ENCODE data around the gene PIP4K2C. TPM values are rescaled to one million over a fixed set of nuclear protein-coding genes. Genes with fewer than 3 reads are reported as not detected.

The PIP4K2C gene
- total RNA-seq, 1 experiment from 2014 or later = 37.1 TPM

DNA sequence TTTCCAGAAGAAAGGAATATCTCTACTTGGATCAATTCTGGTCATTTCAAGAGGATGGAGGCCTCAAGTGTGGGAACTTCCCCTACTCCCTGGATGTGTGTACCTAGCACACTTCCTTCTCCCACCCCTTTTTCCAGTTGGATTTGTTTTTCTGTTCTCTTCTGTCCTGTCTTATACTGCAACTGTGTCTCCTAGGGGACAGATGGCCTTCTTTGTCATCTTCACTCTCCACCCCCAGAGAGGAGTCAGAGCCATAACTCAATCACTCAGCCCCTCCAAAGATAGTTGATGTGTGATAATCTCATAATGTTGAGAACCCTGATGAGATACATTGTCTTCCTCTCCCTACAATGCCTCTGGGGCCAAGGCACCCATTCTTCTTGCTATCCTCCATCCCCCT is 11.6 kb downstream of the PIP4K2C start:
- H3K27ac ChIP-seq (ENCODE audit: insufficient read length, low read depth, low read length) = no peak overlapping the region
- H3K27ac Mint-ChIP-seq = no peak overlapping the region
- no peak overlapping the region for H3K4me3 Mint-ChIP-seq
- H3K79me1 ChIP-seq (ENCODE audit: insufficient read depth, low read depth, low read length, poor library complexity, severe bottlenecking) = no peaks in the 10 kb centered on the region
- H4K91ac ChIP-seq (ENCODE audit: insufficient read length, low read depth, low read length) = no peak overlapping the region
- H3K23ac ChIP-seq (ENCODE audit: insufficient read length, low read depth, low read length) = no peak overlapping the region
- no peak overlapping the region for H3K9ac ChIP-seq (ENCODE audit: extremely low read depth, insufficient read length, low read length)
- H3K9me3 ChIP-seq (ENCODE audit: control insufficient read depth, low read depth, low read length) = no peaks in the 10 kb centered on the region
- TF ChIP-seq, protein P1, sequence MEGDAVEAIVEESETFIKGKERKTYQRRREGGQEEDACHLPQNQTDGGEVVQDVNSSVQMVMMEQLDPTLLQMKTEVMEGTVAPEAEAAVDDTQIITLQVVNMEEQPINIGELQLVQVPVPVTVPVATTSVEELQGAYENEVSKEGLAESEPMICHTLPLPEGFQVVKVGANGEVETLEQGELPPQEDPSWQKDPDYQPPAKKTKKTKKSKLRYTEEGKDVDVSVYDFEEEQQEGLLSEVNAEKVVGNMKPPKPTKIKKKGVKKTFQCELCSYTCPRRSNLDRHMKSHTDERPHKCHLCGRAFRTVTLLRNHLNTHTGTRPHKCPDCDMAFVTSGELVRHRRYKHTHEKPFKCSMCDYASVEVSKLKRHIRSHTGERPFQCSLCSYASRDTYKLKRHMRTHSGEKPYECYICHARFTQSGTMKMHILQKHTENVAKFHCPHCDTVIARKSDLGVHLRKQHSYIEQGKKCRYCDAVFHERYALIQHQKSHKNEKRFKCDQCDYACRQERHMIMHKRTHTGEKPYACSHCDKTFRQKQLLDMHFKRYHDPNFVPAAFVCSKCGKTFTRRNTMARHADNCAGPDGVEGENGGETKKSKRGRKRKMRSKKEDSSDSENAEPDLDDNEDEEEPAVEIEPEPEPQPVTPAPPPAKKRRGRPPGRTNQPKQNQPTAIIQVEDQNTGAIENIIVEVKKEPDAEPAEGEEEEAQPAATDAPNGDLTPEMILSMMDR (conservative IDR thresholded peaks at IDR 0.05) = no peak
- H3K36me3 Mint-ChIP-seq (ENCODE audit: insufficient read depth in 1 of 3, low read depth in 3 of 3) = peaks cover 11 to 57% (median 38%) of the 10 kb centered on the region in 3 experiments; a peak in 6 of 7 replicates
- H4K20me1 ChIP-seq (ENCODE audit: control insufficient read depth, insufficient read depth, insufficient read length) = no peaks in the 10 kb centered on the region
- no peak overlapping the region for H3K18ac ChIP-seq (ENCODE audit: insufficient read length, low read depth, low read length)
- H3T11ph ChIP-seq (ENCODE audit: low read length) = no peak overlapping the region
- no peaks in the 10 kb centered on the region for H3K27me3 Mint-ChIP-seq (ENCODE audit: low read depth)
- H3K4me1 Mint-ChIP-seq = peaks cover 19 to 21% of the 10 kb centered on the region in 2 experiments
- no peak for DNase-seq
- H2BK15ac ChIP-seq (ENCODE audit: low read depth, low read length) = no peak overlapping the region
- H3K27me3 ChIP-seq (ENCODE audit: insufficient read depth, low read length) = no peaks in the 10 kb centered on the region
- H3K4me1 ChIP-seq (ENCODE audit: insufficient read depth, low read length) = peaks cover 3% of the 10 kb centered on the region
- no peak overlapping the region for H4K8ac ChIP-seq (replicated peaks; ENCODE audit: insufficient read length, low read depth, low read length)
- no peak overlapping the region for H3K4ac ChIP-seq (ENCODE audit: low read depth, low read length)
- H4K5ac ChIP-seq (ENCODE audit: insufficient read length, low read depth, low read length) = no peak overlapping the region
- no peak overlapping the region for H2BK120ac ChIP-seq (ENCODE audit: low read depth, low read length, poor library complexity, severe bottlenecking)
- H3K79me2 ChIP-seq (ENCODE audit: insufficient read depth, low read length) = no peaks in the 10 kb centered on the region
- H2AFZ ChIP-seq (ENCODE audit: low read length) = no peak overlapping the region
- no peak overlapping the region for H3K14ac ChIP-seq (ENCODE audit: insufficient read depth, low read length)
- H2BK12ac ChIP-seq (ENCODE audit: insufficient read length, low read depth, low read length) = no peak overlapping the region
- no peak overlapping the region for H2AK5ac ChIP-seq (ENCODE audit: insufficient read length, low read length)
- H2BK20ac ChIP-seq (ENCODE audit: low read depth, low read length, poor library complexity, severe bottlenecking) = no peak overlapping the region
- no peaks in the 10 kb centered on the region; a peak in 1 of 5 replicates for H3K9me3 Mint-ChIP-seq
- H3K23me2 ChIP-seq (ENCODE audit: insufficient read length, low read depth, low read length, poor library complexity, severe bottlenecking) = peaks cover 14% of the 10 kb centered on the region
- no peak overlapping the region for H3K4me2 ChIP-seq (ENCODE audit: insufficient read depth, insufficient read length, low read length)
- no peak overlapping the region for H3K56ac ChIP-seq (ENCODE audit: insufficient read length, low read depth, low read length)
- no peak overlapping the region for H2BK5ac ChIP-seq (ENCODE audit: insufficient read length, low read length)

Measured in H9 (cell line).